T-cell (primary cell): ENCODE data around the gene CSTF3. TPM values are rescaled to one million over a fixed set of nuclear protein-coding genes. Genes with fewer than 3 reads are reported as not detected.
"Not testable (repeated sequence)": the region's sequence is repeated elsewhere in the genome, so short reads cannot be mapped to it uniquely, and the experiment has no call there.

Source experiments
- ATAC-seq, 4 experiments: fragments of 200-7000 bp in 3 of 4; fragments of 150-1000 bp in 1 of 4; cut with Tn5 transposase; replicated peaks in 1 of 4; 1 replicate in 3 of 4; 2 replicates in 1 of 4; pipeline ENCODE4 v1.10.0; 2021; ENCODE audit warnings: moderate library complexity in 3 of 4, mild to moderate bottlenecking in 2 of 4, moderate number of reproducible peaks in 1 of 4
- CTCF ChIA-PET, 2 donors: fragments of 300-600 bp; sonication (Branson Sonifier 250); formaldehyde crosslinking; loops; one replicate each; lab custom pipeline; 2022; ENCODE audit warnings: antibody characterized with exemption in 2 of 2; lab: Charles Lee
- POLR2A ChIA-PET, 2 donors: fragments of 300-600 bp; sonication (Branson Sonifier 250); formaldehyde crosslinking; loops; one replicate each; lab custom pipeline; 2022; ENCODE audit warnings: antibody characterized with exemption in 2 of 2; lab: Charles Lee
- DNase-seq, 35 experiments: peaks; one replicate each; pipeline versions ENCODE4 v3.0.0 to v3.0.0-alpha.2; 2013 to 2023
- H3K27ac ChIP-seq: one replicate; pipeline ENCODE4 v1.5.1; 2013; ENCODE audit warnings: low read length
- H3K27me3 ChIP-seq, 2 experiments: replicated peaks in 1 of 2; 1 replicate in 1 of 2; 2 replicates in 1 of 2; pipeline versions ENCODE4 v1.6.1 to v1.7.0; 2013; ENCODE audit warnings: low read length in 1 of 2, mixed read lengths in 1 of 2; ENCODE audit not compliant: control insufficient read depth in 2 of 2, insufficient read depth in 2 of 2; ENCODE audit errors: extremely low read depth in 1 of 2
- H3K36me3 ChIP-seq, 2 donors: 1 replicate in 1 of 2; 2 replicates in 1 of 2; pipeline versions ENCODE4 v1.6.1 to v1.7.0; 2013; ENCODE audit warnings: low read length in 1 of 2; ENCODE audit not compliant: control insufficient read depth in 2 of 2, insufficient read depth in 1 of 2; ENCODE audit errors: extremely low read depth in 1 of 2
- H3K4me1 ChIP-seq, 2 experiments: 1 replicate in 1 of 2; 2 replicates in 1 of 2; pipeline versions ENCODE4 v1.6.1 to v1.7.0; 2013; ENCODE audit warnings: low read length in 2 of 2, mixed read lengths in 1 of 2; ENCODE audit not compliant: insufficient read depth in 2 of 2, control insufficient read depth in 1 of 2; ENCODE audit errors: extremely low read depth in 1 of 2
- H3K4me3 ChIP-seq, 2 donors: 1 replicate in 1 of 2; 2 replicates in 1 of 2; pipeline versions ENCODE4 v1.5.1 to v1.7.0; 2013; ENCODE audit warnings: mild to moderate bottlenecking in 2 of 2, low read length in 1 of 2, moderate library complexity in 1 of 2; ENCODE audit not compliant: control insufficient read depth in 1 of 2; ENCODE audit errors: extremely low read depth in 1 of 2
- H3K9me3 ChIP-seq: 2 replicates; pipeline ENCODE4 v1.7.0; 2013
- H3K27ac Mint-ChIP-seq, 2 donors: one replicate each; pipeline ENCODE4 v1.8.0; 2020 to 2021; ENCODE audit warnings: mild to moderate bottlenecking in 2 of 2, mixed read lengths in 2 of 2
- H3K27me3 Mint-ChIP-seq, 2 donors: one replicate each; pipeline ENCODE4 v1.8.0; 2021 to 2022; ENCODE audit warnings: mixed read lengths in 2 of 2
- H3K36me3 Mint-ChIP-seq: one replicate; pipeline ENCODE4 v1.8.0; 2021; ENCODE audit warnings: mixed read lengths
- H3K4me1 Mint-ChIP-seq, 3 donors: one replicate each; pipeline ENCODE4 v1.8.0; 2020 to 2022; ENCODE audit warnings: mixed read lengths in 3 of 3, mild to moderate bottlenecking in 1 of 3
- H3K4me3 Mint-ChIP-seq, 3 donors: one replicate each; pipeline ENCODE4 v1.8.0; 2020 to 2022; ENCODE audit warnings: mild to moderate bottlenecking in 3 of 3, mixed read lengths in 3 of 3, moderate library complexity in 3 of 3
- H3K9me3 Mint-ChIP-seq, 3 donors: one replicate each; pipeline ENCODE4 v1.8.0; 2020 to 2022; ENCODE audit warnings: mixed read lengths in 3 of 3
- WGBS: methylation state at CpG from one replicate; pipeline ENCODE4 v1.1.5; 2013; ENCODE audit warnings: missing lambda C conversion rate; ENCODE audit not compliant: insufficient coverage; 5-methylcytosine and 5-hydroxymethylcytosine counted together
- total RNA-seq, 35 experiments: library from RNA in 6 of 35; stranded (reverse) in 6 of 35; fragments of 120-200 nt in 1 of 35; gene quantifications; one replicate each; pipeline versions ENCODE4 v1.2.1 to v1.2.4 and lab custom pipeline; 2013 to 2026

Gene CSTF3
- total RNA-seq, 5 donors from 2014 or later (not counting 1 experiment from before 2014, with no cell fraction given) = 17.3 to 27.1 (median 24.9) TPM

GRCh38 chr11:33178443-33179180 is 17.3 kb upstream of the CSTF3 start:
- ChIA-PET POLR2A (no interaction called here), CTCF (no interaction called here)
- DNase-seq (no peak), ATAC-seq (no peak)
- Mint-ChIP-seq H3K4me1 (peaks cover 9 to 13% (median 11%) of the 10 kb centered on the region in 3 donors), H3K36me3 (no peaks in the 10 kb centered on the region), H3K9me3 (no peaks in the 10 kb centered on the region), H3K27me3 (no peaks in the 10 kb centered on the region), H3K4me3 (no peak overlapping the region), H3K27ac (no peak overlapping the region)
- Histone ChIP-seq H3K36me3 (no peaks in the 10 kb centered on the region), H3K4me3 (no peak overlapping the region), H3K27me3 (no peaks in the 10 kb centered on the region), H3K27ac (no peak overlapping the region), H3K9me3 (no peaks in the 10 kb centered on the region), H3K4me1 (no peaks in the 10 kb centered on the region)
- WGBS = no CpG with 5 or more reads among the region's 5 CpGs

GRCh38 chr11:33177676-33178336 is 16.5 kb upstream of the CSTF3 start:
- no peaks in the 10 kb centered on the region for H3K9me3 Mint-ChIP-seq
- H3K4me1 ChIP-seq = no peaks in the 10 kb centered on the region
- no peaks in the 10 kb centered on the region for H3K27me3 ChIP-seq
- ATAC-seq (no peak), DNase-seq (no peak)
- H3K4me1 Mint-ChIP-seq = peaks cover 9 to 13% (median 11%) of the 10 kb centered on the region in 3 donors
- no peak overlapping the region for H3K27ac Mint-ChIP-seq
- no peak overlapping the region for H3K4me3 Mint-ChIP-seq
- no peaks in the 10 kb centered on the region for H3K27me3 Mint-ChIP-seq
- H3K4me3 ChIP-seq = no peak overlapping the region
- WGBS = 92% methylated on average over 5 of the region's 8 CpGs
- H3K36me3 Mint-ChIP-seq = no peaks in the 10 kb centered on the region
- H3K9me3 ChIP-seq = no peaks in the 10 kb centered on the region
- ChIA-PET CTCF (no interaction called here), POLR2A (interaction anchor here in 1 of 2 donors (0.9 kb wide), 1 partner anchor 85 kb away, joined by 3 read pairs; no protein-coding TSS in a partner anchor)
- no peaks in the 10 kb centered on the region for H3K36me3 ChIP-seq
- H3K27ac ChIP-seq = no peak overlapping the region

GRCh38 chr11:33176760-33177159 is 15.5 kb upstream of the CSTF3 start:
- H3K4me3 Mint-ChIP-seq, H3K27me3 Mint-ChIP-seq, H3K9me3 ChIP-seq, H3K4me3 ChIP-seq, H3K36me3 Mint-ChIP-seq, H3K27ac ChIP-seq, DNase-seq, H3K4me1 ChIP-seq, ATAC-seq, H3K27me3 ChIP-seq, H3K27ac Mint-ChIP-seq, H3K36me3 ChIP-seq, CTCF ChIA-PET, H3K9me3 Mint-ChIP-seq: not testable (repeated sequence)
- POLR2A ChIA-PET = interaction anchor here in 1 of 2 donors (0.9 kb wide), 1 partner anchor 86 kb away, joined by 3 read pairs; no protein-coding TSS in a partner anchor
- peaks cover 9 to 13% (median 11%) of the 10 kb centered on the region in 3 donors for H3K4me1 Mint-ChIP-seq
- WGBS = no CpG with 5 or more reads among the region's 5 CpGs

- Mint-ChIP-seq H3K27me3 (no peaks in the 10 kb centered on the region), H3K27ac (no peak overlapping the region), H3K4me3 (no peak overlapping the region), H3K9me3 (no peaks in the 10 kb centered on the region), H3K4me1 (no peaks in the 10 kb centered on the region), H3K36me3 (no peaks in the 10 kb centered on the region)
- DNase-seq (no peak), ATAC-seq (no peak)
- Histone ChIP-seq H3K4me3 (no peak overlapping the region), H3K36me3 (no peaks in the 10 kb centered on the region), H3K27ac (no peak overlapping the region), H3K9me3 (no peaks in the 10 kb centered on the region), H3K4me1 (no peaks in the 10 kb centered on the region), H3K27me3 (no peaks in the 10 kb centered on the region)
- ChIA-PET POLR2A (no interaction called here), CTCF (interaction anchor here (0.6 to 0.9 kb wide), 2 partner anchors 59 to 1339 kb away, joined by 3 to 5 read pairs; no protein-coding TSS in a partner anchor)
- WGBS = 75% methylated on average over 1 of the region's 2 CpGs
Observed at GRCh38 chr11:33172996-33173395, 11.7 kb upstream of the CSTF3 start.

- Histone ChIP-seq H3K9me3 (no peaks in the 10 kb centered on the region), H3K27me3 (no peaks in the 10 kb centered on the region), H3K4me3 (no peak overlapping the region), H3K4me1 (no peaks in the 10 kb centered on the region), H3K27ac (no peak overlapping the region), H3K36me3 (no peaks in the 10 kb centered on the region)
- H3K36me3 Mint-ChIP-seq = no peaks in the 10 kb centered on the region
- no peaks in the 10 kb centered on the region for H3K4me1 Mint-ChIP-seq
- no peaks in the 10 kb centered on the region for H3K9me3 Mint-ChIP-seq
- ChIA-PET CTCF (interaction anchor here in 1 of 2 donors (0.6 kb wide), 1 partner anchor 570 kb away, joined by 3 read pairs; no protein-coding TSS in a partner anchor), POLR2A (interaction anchor here in 1 of 2 donors (0.6 kb wide), 1 partner anchor 13 kb away, joined by 10 read pairs; no protein-coding TSS in a partner anchor)
- DNase-seq = no peak
- H3K27ac Mint-ChIP-seq = no peak overlapping the region
- no CpG with 5 or more reads among the region's 5 CpGs for WGBS
- H3K4me3 Mint-ChIP-seq = no peak overlapping the region
- ATAC-seq = no peak
- H3K27me3 Mint-ChIP-seq = no peaks in the 10 kb centered on the region
Observed at GRCh38 chr11:33172345-33172744, 11.1 kb upstream of the CSTF3 start.

- H3K27ac ChIP-seq = no peak overlapping the region
- Mint-ChIP-seq H3K27me3 (no peaks in the 10 kb centered on the region), H3K36me3 (no peaks in the 10 kb centered on the region), H3K9me3 (no peaks in the 10 kb centered on the region), H3K4me1 (no peaks in the 10 kb centered on the region), H3K27ac (no peak overlapping the region), H3K4me3 (no peak overlapping the region)
- H3K9me3 ChIP-seq = no peaks in the 10 kb centered on the region
- no peaks in the 10 kb centered on the region for H3K27me3 ChIP-seq
- H3K36me3 ChIP-seq = no peaks in the 10 kb centered on the region
- ChIA-PET CTCF (interaction anchor here (0.5 to 0.6 kb wide), 2 partner anchors 97 to 159 kb away, joined by 3 to 5 read pairs; no protein-coding TSS in a partner anchor), POLR2A (no interaction called here)
- no peaks in the 10 kb centered on the region for H3K4me1 ChIP-seq
- no peak overlapping the region for H3K4me3 ChIP-seq
- no CpG with 5 or more reads among the region's 1 CpG for WGBS
- ATAC-seq (no peak), DNase-seq (no peak)
Observed at GRCh38 chr11:33171251-33171650, 10.0 kb upstream of the CSTF3 start.
